Panc1 (cell line): Measurements from ENCODE around the gene SLC38A4.

Experiments
- POLR2AphosphoS5 ChIP-seq: IDR thresholded peaks from 2 replicates; pipeline ENCODE4 v1.6.1; 2012; ENCODE audit warnings: mild to moderate bottlenecking, low read depth, low read length, moderate library complexity
- SIN3A ChIP-seq: IDR thresholded peaks from 2 replicates; pipeline ENCODE4 v1.6.1; 2012; ENCODE audit warnings: low read depth, mild to moderate bottlenecking, low read length, moderate library complexity, borderline replicate concordance; ENCODE audit not compliant: insufficient read depth
- TCF7L2 ChIP-seq: IDR thresholded peaks from 2 replicates; pipeline ENCODE4 v1.6.1; 2011; ENCODE audit warnings: mild to moderate bottlenecking, low read depth, low read length, inconsistent platforms
- TF ChIP-seq, protein P1 (sequence below): fragments of 450-650 bp; IDR thresholded peaks from 2 replicates; pipeline ENCODE4 v1.5.1; 2017; ENCODE audit warnings: mild to moderate bottlenecking
- TF ChIP-seq, protein P2 (sequence below), 2 experiments: IDR thresholded peaks; 2 replicates each; pipeline ENCODE4 v1.6.1; 2011 to 2012; ENCODE audit warnings: low read depth in 2 of 2, control low read depth in 1 of 2, low read length in 1 of 2, mild to moderate bottlenecking in 1 of 2, moderate library complexity in 1 of 2; ENCODE audit not compliant: insufficient read depth in 1 of 2

DNA sequence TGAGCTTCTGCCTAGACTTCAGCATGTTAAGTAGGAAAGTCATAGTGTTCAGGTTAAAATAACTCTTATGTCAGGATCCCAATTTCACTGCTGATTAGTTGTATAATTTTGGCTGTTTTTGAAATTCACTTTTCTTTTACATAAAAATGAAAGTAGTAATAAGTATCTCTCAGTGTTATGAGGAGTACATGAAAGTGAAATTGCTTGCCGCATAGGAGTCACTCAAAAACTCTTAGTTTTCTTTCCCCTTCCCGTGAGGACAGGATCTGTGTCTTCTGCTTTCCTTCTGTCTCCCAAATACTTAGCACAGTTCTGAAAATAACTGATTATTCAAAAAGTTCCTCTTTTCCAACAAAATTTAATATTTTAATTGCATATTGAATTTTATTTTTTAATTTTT, 100.5 kb downstream of the SLC38A4 start:
- TF ChIP-seq, protein P1, sequence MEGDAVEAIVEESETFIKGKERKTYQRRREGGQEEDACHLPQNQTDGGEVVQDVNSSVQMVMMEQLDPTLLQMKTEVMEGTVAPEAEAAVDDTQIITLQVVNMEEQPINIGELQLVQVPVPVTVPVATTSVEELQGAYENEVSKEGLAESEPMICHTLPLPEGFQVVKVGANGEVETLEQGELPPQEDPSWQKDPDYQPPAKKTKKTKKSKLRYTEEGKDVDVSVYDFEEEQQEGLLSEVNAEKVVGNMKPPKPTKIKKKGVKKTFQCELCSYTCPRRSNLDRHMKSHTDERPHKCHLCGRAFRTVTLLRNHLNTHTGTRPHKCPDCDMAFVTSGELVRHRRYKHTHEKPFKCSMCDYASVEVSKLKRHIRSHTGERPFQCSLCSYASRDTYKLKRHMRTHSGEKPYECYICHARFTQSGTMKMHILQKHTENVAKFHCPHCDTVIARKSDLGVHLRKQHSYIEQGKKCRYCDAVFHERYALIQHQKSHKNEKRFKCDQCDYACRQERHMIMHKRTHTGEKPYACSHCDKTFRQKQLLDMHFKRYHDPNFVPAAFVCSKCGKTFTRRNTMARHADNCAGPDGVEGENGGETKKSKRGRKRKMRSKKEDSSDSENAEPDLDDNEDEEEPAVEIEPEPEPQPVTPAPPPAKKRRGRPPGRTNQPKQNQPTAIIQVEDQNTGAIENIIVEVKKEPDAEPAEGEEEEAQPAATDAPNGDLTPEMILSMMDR: no peak
- TF ChIP-seq, protein P2, sequence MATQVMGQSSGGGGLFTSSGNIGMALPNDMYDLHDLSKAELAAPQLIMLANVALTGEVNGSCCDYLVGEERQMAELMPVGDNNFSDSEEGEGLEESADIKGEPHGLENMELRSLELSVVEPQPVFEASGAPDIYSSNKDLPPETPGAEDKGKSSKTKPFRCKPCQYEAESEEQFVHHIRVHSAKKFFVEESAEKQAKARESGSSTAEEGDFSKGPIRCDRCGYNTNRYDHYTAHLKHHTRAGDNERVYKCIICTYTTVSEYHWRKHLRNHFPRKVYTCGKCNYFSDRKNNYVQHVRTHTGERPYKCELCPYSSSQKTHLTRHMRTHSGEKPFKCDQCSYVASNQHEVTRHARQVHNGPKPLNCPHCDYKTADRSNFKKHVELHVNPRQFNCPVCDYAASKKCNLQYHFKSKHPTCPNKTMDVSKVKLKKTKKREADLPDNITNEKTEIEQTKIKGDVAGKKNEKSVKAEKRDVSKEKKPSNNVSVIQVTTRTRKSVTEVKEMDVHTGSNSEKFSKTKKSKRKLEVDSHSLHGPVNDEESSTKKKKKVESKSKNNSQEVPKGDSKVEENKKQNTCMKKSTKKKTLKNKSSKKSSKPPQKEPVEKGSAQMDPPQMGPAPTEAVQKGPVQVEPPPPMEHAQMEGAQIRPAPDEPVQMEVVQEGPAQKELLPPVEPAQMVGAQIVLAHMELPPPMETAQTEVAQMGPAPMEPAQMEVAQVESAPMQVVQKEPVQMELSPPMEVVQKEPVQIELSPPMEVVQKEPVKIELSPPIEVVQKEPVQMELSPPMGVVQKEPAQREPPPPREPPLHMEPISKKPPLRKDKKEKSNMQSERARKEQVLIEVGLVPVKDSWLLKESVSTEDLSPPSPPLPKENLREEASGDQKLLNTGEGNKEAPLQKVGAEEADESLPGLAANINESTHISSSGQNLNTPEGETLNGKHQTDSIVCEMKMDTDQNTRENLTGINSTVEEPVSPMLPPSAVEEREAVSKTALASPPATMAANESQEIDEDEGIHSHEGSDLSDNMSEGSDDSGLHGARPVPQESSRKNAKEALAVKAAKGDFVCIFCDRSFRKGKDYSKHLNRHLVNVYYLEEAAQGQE (IDR thresholded peaks at IDR 0.05; ENCODE audit: insufficient read depth in 1 of 2, low read depth in 2 of 2, low read length in 1 of 2): no peak
- no peak for TF ChIP-seq POLR2AphosphoS5
- TF ChIP-seq TCF7L2: no peak
- no peak for TF ChIP-seq SIN3A
